Cardiac fibroblast (primary cell): ENCODE results near the gene RIPOR3.
"Not testable (repeated sequence)": the region's sequence is repeated elsewhere in the genome, so short reads cannot be mapped to it uniquely, and the experiment has no call there.

Experiments
- DNase-seq, 2 donors: peaks; one replicate each; pipeline versions ENCODE4 v3.0.0 to v3.0.0-alpha.2; 2010; ENCODE audit warnings: low read depth in 2 of 2
- H3K4me3 ChIP-seq, 2 donors: replicated peaks in 1 of 2; 1 replicate in 1 of 2; 2 replicates in 1 of 2; pipeline ENCODE4 v1.5.1; 2011; ENCODE audit warnings: low read depth in 2 of 2, low read length in 2 of 2, mild to moderate bottlenecking in 2 of 2, moderate library complexity in 1 of 2
- CTCF ChIP-seq: IDR thresholded peaks from one replicate; pipeline ENCODE4 v1.5.1; 2011; ENCODE audit warnings: low read depth, mild to moderate bottlenecking, low read length, inconsistent platforms

The RIPOR3 gene

GRCh38 chr20:50607436-50607835 is 83.9 kb downstream of the RIPOR3 start:
- no peak overlapping the region for H3K4me3 ChIP-seq
- TF ChIP-seq CTCF = no peak

GRCh38 chr20:50605136-50605535 is 86.2 kb downstream of the RIPOR3 start:
- DNase-seq = no peak
- no peak overlapping the region for H3K4me3 ChIP-seq
- TF ChIP-seq CTCF = no peak

More at GRCh38 chr20:50607436-50607835, 83.9 kb downstream of the RIPOR3 start:
- no peak for DNase-seq

- no peak overlapping the region for H3K4me3 ChIP-seq
- no peak for DNase-seq
- no peak for TF ChIP-seq CTCF
Measured at GRCh38 chr20:50604451-50604850, 86.9 kb downstream of the RIPOR3 start.

GRCh38 chr20:50602432-50603088 is 88.8 kb downstream of the RIPOR3 start:
- DNase-seq = no peak
- no peak for TF ChIP-seq CTCF
- H3K4me3 ChIP-seq = no peak overlapping the region

- no peak overlapping the region for H3K4me3 ChIP-seq
- DNase-seq = no peak
- no peak for TF ChIP-seq CTCF
Measured at GRCh38 chr20:50601511-50602431, 89.6 kb downstream of the RIPOR3 start.

GRCh38 chr20:50600281-50600895 is 91.0 kb downstream of the RIPOR3 start:
- H3K4me3 ChIP-seq = no peak overlapping the region
- no peak for TF ChIP-seq CTCF
- no peak for DNase-seq

- not testable (repeated sequence) for H3K4me3 ChIP-seq, DNase-seq
Measured at GRCh38 chr20:50598768-50599167, 92.6 kb downstream of the RIPOR3 start.
